IMR-90 (cell line): ENCODE measurements around the gene HEATR1. TPM values are rescaled to one million over a fixed set of nuclear protein-coding genes. Genes with fewer than 3 reads are reported as not detected.

Experiments
- ATAC-seq: fragments of 200-7000 bp; cut with Tn5 transposase; 2 replicates; pipeline ENCODE4 v1.9.1; 2020; ENCODE audit warnings: low read depth, mild to moderate bottlenecking, moderate library complexity
- BruUV-seq: library from RNA; stranded (reverse); fragments of 400-500 nt; replicated peaks from 2 replicates; lab custom pipeline; 2021; lab: Mats Ljungman, UMichigan
- CTCF ChIA-PET: fragments of 300-600 bp; formaldehyde crosslinking; extraction: SDS; loops from one replicate; lab custom pipeline; 2021; ENCODE audit warnings: antibody characterized with exemption; lab: Yijun Ruan, JAX
- POLR2A ChIA-PET: fragments of 300-600 bp; sonication (Branson Sonifier 250); formaldehyde crosslinking; loops from one replicate; lab custom pipeline; 2022; ENCODE audit warnings: antibody characterized with exemption; ENCODE audit not compliant: unreplicated experiment; lab: Charles Lee
- DNase-seq: peaks from one replicate; pipeline ENCODE4 v3.0.0; 2013
- H2AFZ ChIP-seq: replicated peaks from 2 replicates; pipeline ENCODE3; 2013; ENCODE audit warnings: low read length, mild to moderate bottlenecking; ENCODE audit not compliant: poor library complexity
- H2AK5ac ChIP-seq: 2 replicates; pipeline ENCODE4 v1.6.1; 2013; ENCODE audit warnings: low read depth, low read length, inconsistent platforms
- H2AK9ac ChIP-seq: replicated peaks from 2 replicates; pipeline ENCODE3; 2013; ENCODE audit warnings: mild to moderate bottlenecking, low read depth, low read length, moderate library complexity; ENCODE audit not compliant: poor library complexity
- H2BK120ac ChIP-seq: 2 replicates; pipeline ENCODE4 v1.6.1; 2013; ENCODE audit warnings: low read depth, low read length, inconsistent platforms
- H2BK15ac ChIP-seq: 3 replicates; pipeline ENCODE4 v1.6.1; 2013; ENCODE audit warnings: low read depth, low read length, inconsistent platforms
- H2BK20ac ChIP-seq: 2 replicates; pipeline ENCODE4 v1.6.1; 2013; ENCODE audit warnings: low read depth, mild to moderate bottlenecking, inconsistent platforms, low read length, moderate library complexity
- H2BK5ac ChIP-seq: 2 replicates; pipeline ENCODE4 v1.6.1; 2013; ENCODE audit warnings: mild to moderate bottlenecking, low read depth, low read length, inconsistent platforms; ENCODE audit not compliant: poor library complexity, severe bottlenecking
- H3K14ac ChIP-seq: replicated peaks from 2 replicates; pipeline ENCODE4 v1.6.1; 2013; ENCODE audit warnings: low read depth, low read length, inconsistent platforms
- H3K18ac ChIP-seq: 2 replicates; pipeline ENCODE4 v1.6.1; 2013; ENCODE audit warnings: low read depth, low read length, control low read depth
- H3K23ac ChIP-seq: 2 replicates; pipeline ENCODE4 v1.6.1; 2013; ENCODE audit warnings: low read depth, low read length, inconsistent platforms
- H3K27ac ChIP-seq: 2 replicates; pipeline ENCODE4 v1.5.1; 2013; ENCODE audit warnings: mild to moderate bottlenecking, control low read depth, low read length; ENCODE audit not compliant: insufficient read depth
- H3K27me3 ChIP-seq: 2 replicates; pipeline ENCODE4 v1.6.1; 2013; ENCODE audit warnings: low read length; ENCODE audit not compliant: control insufficient read depth, insufficient read depth
- H3K36me3 ChIP-seq: 2 replicates; pipeline ENCODE4 v1.6.1; 2013; ENCODE audit warnings: low read length, mixed read lengths; ENCODE audit not compliant: control insufficient read depth, insufficient read depth
- H3K4ac ChIP-seq: 2 replicates; pipeline ENCODE4 v1.6.1; 2013; ENCODE audit warnings: low read depth, low read length, inconsistent platforms
- H3K4me1 ChIP-seq: 2 replicates; pipeline ENCODE4 v1.6.1; 2013; ENCODE audit warnings: low read length, mixed read lengths; ENCODE audit not compliant: control insufficient read depth, insufficient read depth
- H3K4me2 ChIP-seq: 2 replicates; pipeline ENCODE4 v1.6.1; 2013; ENCODE audit warnings: low read depth, mild to moderate bottlenecking, control low read depth, low read length, moderate library complexity
- H3K4me3 ChIP-seq: 2 replicates; pipeline ENCODE4 v1.5.1; 2013; ENCODE audit warnings: low read depth, mild to moderate bottlenecking, control low read depth, low read length, moderate library complexity; ENCODE audit not compliant: insufficient read depth
- H3K56ac ChIP-seq: 2 replicates; pipeline ENCODE4 v1.6.1; 2013; ENCODE audit warnings: low read length, inconsistent platforms; ENCODE audit not compliant: insufficient read depth; ENCODE audit errors: extremely low read depth
- H3K79me1 ChIP-seq, 2 experiments: 2 replicates each; pipeline ENCODE4 v1.6.1; 2013; ENCODE audit warnings: low read length in 2 of 2, inconsistent platforms in 1 of 2, low read depth in 1 of 2
- H3K9ac ChIP-seq: 2 replicates; pipeline ENCODE4 v1.6.1; 2013; ENCODE audit warnings: low read depth, low read length, control low read depth
- H3K9me1 ChIP-seq: 2 replicates; pipeline ENCODE4 v1.6.1; 2013; ENCODE audit warnings: low read length, inconsistent platforms; ENCODE audit not compliant: insufficient read depth
- H3K9me3 ChIP-seq: 2 replicates; pipeline ENCODE4 v1.6.1; 2013; ENCODE audit warnings: low read length; ENCODE audit not compliant: control insufficient read depth, insufficient read depth
- H4K20me1 ChIP-seq: 2 replicates; pipeline ENCODE4 v1.6.1; 2013; ENCODE audit warnings: low read length, inconsistent platforms; ENCODE audit not compliant: insufficient read depth
- H4K5ac ChIP-seq: 2 replicates; pipeline ENCODE4 v1.6.1; 2013; ENCODE audit warnings: mild to moderate bottlenecking, low read depth, low read length, control low read depth
- H4K8ac ChIP-seq, 2 experiments: 2 replicates each; pipeline ENCODE4 v1.6.1; 2013; ENCODE audit warnings: low read depth in 2 of 2, low read length in 2 of 2, control low read depth in 1 of 2, inconsistent platforms in 1 of 2
- H4K91ac ChIP-seq: 2 replicates; pipeline ENCODE4 v1.6.1; 2013; ENCODE audit warnings: low read depth, low read length, inconsistent platforms; ENCODE audit not compliant: insufficient read depth
- BHLHE40 ChIP-seq: fragments of 150-350 bp; IDR thresholded peaks from 2 replicates; pipeline ENCODE4 v1.6.1; 2016; ENCODE audit warnings: mild to moderate bottlenecking, low read depth, low read length
- CEBPB ChIP-seq: IDR thresholded peaks from 2 replicates; pipeline ENCODE4 v1.6.1; 2012; ENCODE audit warnings: low read depth, low read length, improper control_type of control experiment
- CTCF ChIP-seq: conservative IDR thresholded peaks from 2 replicates; pipeline ENCODE4 v1.5.1; 2012; ENCODE audit warnings: mild to moderate bottlenecking, low read depth, low read length, improper control_type of control experiment
- MAFK ChIP-seq: IDR thresholded peaks from 2 replicates; pipeline ENCODE4 v1.6.1; 2012; ENCODE audit warnings: low read depth, low read length, improper control_type of control experiment
- MAZ ChIP-seq: IDR thresholded peaks from 2 replicates; pipeline ENCODE4 v1.6.1; 2012; ENCODE audit warnings: low read depth, mild to moderate bottlenecking, low read length, improper control_type of control experiment, moderate library complexity, borderline replicate concordance
- MXI1 ChIP-seq: IDR thresholded peaks from 2 replicates; pipeline ENCODE4 v1.6.1; 2012; ENCODE audit warnings: low read depth, mild to moderate bottlenecking, low read length, moderate library complexity, borderline replicate concordance
- NFE2L2 ChIP-seq: fragments of 150-350 bp; IDR thresholded peaks from 2 replicates; pipeline ENCODE4 v1.6.1; 2016; ENCODE audit warnings: low read depth, mild to moderate bottlenecking, low read length
- RAD21 ChIP-seq: IDR thresholded peaks from 2 replicates; pipeline ENCODE4 v1.6.1; 2012; ENCODE audit warnings: low read length, improper control_type of control experiment
- RCOR1 ChIP-seq: IDR thresholded peaks from 2 replicates; pipeline ENCODE4 v1.6.1; 2012; ENCODE audit warnings: mild to moderate bottlenecking, low read length, improper control_type of control experiment; ENCODE audit not compliant: insufficient replicate concordance
- RFX5 ChIP-seq: IDR thresholded peaks from 2 replicates; pipeline ENCODE4 v1.8.0; 2012; ENCODE audit warnings: low read depth, mild to moderate bottlenecking, low read length, moderate library complexity
- SMC3 ChIP-seq: fragments of 150-350 bp; IDR thresholded peaks from 2 replicates; pipeline ENCODE4 v1.6.1; 2016; ENCODE audit warnings: low read depth, mild to moderate bottlenecking, antibody characterized with exemption, low read length, moderate library complexity
- WGBS, 2 experiments: methylation state at CpG; one replicate each; pipeline versions ENCODE4 v1.1.5 to v1.1.7; 2013; ENCODE audit warnings: missing lambda C conversion rate in 2 of 2; ENCODE audit not compliant: insufficient read length in 1 of 2; ENCODE audit errors: extremely low coverage in 2 of 2; 5-methylcytosine and 5-hydroxymethylcytosine counted together
- dilution Hi-C: fragments of 300-500 bp; cut with HindIII; formaldehyde crosslinking; loops from one replicate; pipeline ENCODE4 v1.14.3; 2018; ENCODE audit warnings: low sequenced_read_pairs; ENCODE audit not compliant: unreplicated experiment
- in situ Hi-C: fragments of 300-500 bp; cut with MboI; formaldehyde crosslinking; loops from 3 replicates; pipeline ENCODE4 v1.14.3; 2019; ENCODE audit warnings: low sequenced_read_pairs, inconsistent platforms, mixed read lengths
- intact Hi-C: fragments of 100-400 bp; cut with micrococcal nuclease; formaldehyde crosslinking; loops from 2 replicates; pipeline ENCODE4 v1.10.0; 2022
- polyA plus RNA-seq, 3 experiments: library from polyadenylated mRNA; depleted of rRNA; stranded (reverse); fragments of >200 nt; gene quantifications; 2 replicates each; pipeline ENCODE4 v1.2.3, GENCODE V29; 2012; ENCODE audit warnings: low replicate concordance in 1 of 3
- total RNA-seq: library from RNA; depleted of rRNA; stranded (reverse); fragments of >200 nt; gene quantifications from 2 replicates; pipeline ENCODE4 v1.2.3, GENCODE V29; 2012
- TF ChIP-seq, protein P1 (sequence below): fragments of 150-350 bp; IDR thresholded peaks from 2 replicates; pipeline ENCODE4 v1.6.1; 2016; ENCODE audit warnings: low read depth, mild to moderate bottlenecking, low read length, moderate library complexity, borderline replicate concordance

The HEATR1 gene
- total and polyA plus RNA-seq, 2 of the 4 experiments (the other 2 are of a cell fraction): 8.5 to 53.8 TPM

GRCh38 chr1:236509647-236510401 lies 94.5 kb downstream of the HEATR1 start:
- no peak for ATAC-seq
- Histone ChIP-seq H2AK9ac (no peak overlapping the region), H3K14ac (no peak overlapping the region), H2BK20ac (no peak overlapping the region), H3K9me1 (no peaks in the 10 kb centered on the region), H3K27me3 (peaks cover 2% of the 10 kb centered on the region; the same call in 1 of the 2 replicates), H3K9me3 (no peaks in the 10 kb centered on the region), H4K91ac (no peak overlapping the region; the same call in 1 of the 2 replicates), H2BK15ac (no peak overlapping the region), H4K20me1 (no peaks in the 10 kb centered on the region), H3K9ac (no peak overlapping the region), H2AK5ac (no peak overlapping the region), H3K27ac (no peak overlapping the region), H3K4me2 (no peak overlapping the region), H4K5ac (no peak overlapping the region), H3K36me3 (no peaks in the 10 kb centered on the region), H4K8ac (no peak overlapping the region), H3K4me3 (no peak overlapping the region), H3K56ac (no peak overlapping the region), H3K18ac (no peak overlapping the region), H3K23ac (no peak overlapping the region), H2AFZ (no peak overlapping the region), H2BK5ac (no peak overlapping the region), H2BK120ac (no peak overlapping the region), H3K79me1 (no peaks in the 10 kb centered on the region), H3K4ac (no peak overlapping the region), H3K4me1 (peaks cover 2% of the 10 kb centered on the region; the same call in 1 of the 2 replicates)
- dilution Hi-C loops: no loop called here
- ChIA-PET POLR2A (no interaction called here), CTCF (interaction anchor here (0.6 kb wide), 1 partner anchor 25 kb away, joined by 3 read pairs; no protein-coding TSS in a partner anchor)
- no peak for TF ChIP-seq NFE2L2
- no peak for TF ChIP-seq MAZ
- TF ChIP-seq BHLHE40: no peak
- no peak for TF ChIP-seq SMC3
- no peak for TF ChIP-seq RFX5
- no peak for TF ChIP-seq MXI1
- TF ChIP-seq CEBPB: no peak
- no peak for TF ChIP-seq CTCF
- no peak for TF ChIP-seq MAFK
- TF ChIP-seq, protein P1, sequence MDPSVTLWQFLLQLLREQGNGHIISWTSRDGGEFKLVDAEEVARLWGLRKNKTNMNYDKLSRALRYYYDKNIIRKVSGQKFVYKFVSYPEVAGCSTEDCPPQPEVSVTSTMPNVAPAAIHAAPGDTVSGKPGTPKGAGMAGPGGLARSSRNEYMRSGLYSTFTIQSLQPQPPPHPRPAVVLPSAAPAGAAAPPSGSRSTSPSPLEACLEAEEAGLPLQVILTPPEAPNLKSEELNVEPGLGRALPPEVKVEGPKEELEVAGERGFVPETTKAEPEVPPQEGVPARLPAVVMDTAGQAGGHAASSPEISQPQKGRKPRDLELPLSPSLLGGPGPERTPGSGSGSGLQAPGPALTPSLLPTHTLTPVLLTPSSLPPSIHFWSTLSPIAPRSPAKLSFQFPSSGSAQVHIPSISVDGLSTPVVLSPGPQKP: no peak
- TF ChIP-seq RCOR1: no peak
- no peak for TF ChIP-seq RAD21
- 50% methylated on average over 1 of the region's 8 CpGs; no CpG with 5 or more reads in 1 of the 2 experiments for WGBS, 2 experiments
- no peak for DNase-seq
- intact Hi-C loops: no loop called here
- BruUV-seq: no TSS peak
- in situ Hi-C loops: no loop called here
